Nephron (organoid): ENCODE measurements around the gene PRKAR1B.

Experiments used
- H3K27ac Mint-ChIP-seq, 3 experiments: 2 replicates each; pipeline ENCODE4 v1.8.0; 2020; ENCODE audit warnings: mixed read lengths in 3 of 3, mild to moderate bottlenecking in 2 of 3, moderate library complexity in 1 of 3
- H3K27me3 Mint-ChIP-seq: 2 replicates; pipeline ENCODE4 v1.8.0; 2021; ENCODE audit warnings: low read depth, mild to moderate bottlenecking, moderate library complexity, mixed read lengths
- H3K36me3 Mint-ChIP-seq: 2 replicates; pipeline ENCODE4 v1.8.0; 2020; ENCODE audit warnings: low read depth, mixed read lengths
- H3K4me1 Mint-ChIP-seq: 2 replicates; pipeline ENCODE4 v1.8.0; 2020; ENCODE audit warnings: mixed read lengths
- H3K4me3 Mint-ChIP-seq, 3 experiments: 2 replicates each; pipeline ENCODE4 v1.8.0; 2020; ENCODE audit warnings: mild to moderate bottlenecking in 3 of 3, mixed read lengths in 3 of 3, moderate library complexity in 2 of 3
- H3K9me3 Mint-ChIP-seq: 2 replicates; pipeline ENCODE4 v1.8.0; 2020; ENCODE audit warnings: mixed read lengths
- TF ChIP-seq, protein P1 (sequence below), 3 experiments: fragments of 200-600 bp; sonication (generic); IDR thresholded peaks; one replicate each; pipeline ENCODE4 v1.5.0; 2021; ENCODE audit warnings: antibody characterized with exemption in 3 of 3; ENCODE audit not compliant: unreplicated experiment in 3 of 3

PRKAR1B gene

DNA sequence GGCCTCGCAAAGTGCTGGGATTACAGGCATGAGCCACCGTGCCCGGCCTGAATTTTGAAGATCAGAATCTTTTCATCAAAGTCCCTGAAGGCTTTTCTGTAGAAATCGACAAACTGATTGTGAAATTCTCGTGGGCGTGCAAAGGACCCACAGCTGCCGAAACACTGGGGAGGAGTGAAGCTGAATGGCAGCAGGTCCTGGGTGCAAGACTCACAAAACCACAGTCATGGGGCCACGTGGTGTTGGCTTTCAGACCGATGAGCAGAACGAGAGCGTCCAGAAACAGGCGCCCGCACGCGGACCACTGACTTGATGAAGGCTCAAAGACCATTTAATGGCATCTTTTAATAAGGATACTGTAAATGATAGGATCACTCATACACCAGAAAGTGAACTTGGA is 24.7 kb upstream of the PRKAR1B start:
- TF ChIP-seq, protein P1, sequence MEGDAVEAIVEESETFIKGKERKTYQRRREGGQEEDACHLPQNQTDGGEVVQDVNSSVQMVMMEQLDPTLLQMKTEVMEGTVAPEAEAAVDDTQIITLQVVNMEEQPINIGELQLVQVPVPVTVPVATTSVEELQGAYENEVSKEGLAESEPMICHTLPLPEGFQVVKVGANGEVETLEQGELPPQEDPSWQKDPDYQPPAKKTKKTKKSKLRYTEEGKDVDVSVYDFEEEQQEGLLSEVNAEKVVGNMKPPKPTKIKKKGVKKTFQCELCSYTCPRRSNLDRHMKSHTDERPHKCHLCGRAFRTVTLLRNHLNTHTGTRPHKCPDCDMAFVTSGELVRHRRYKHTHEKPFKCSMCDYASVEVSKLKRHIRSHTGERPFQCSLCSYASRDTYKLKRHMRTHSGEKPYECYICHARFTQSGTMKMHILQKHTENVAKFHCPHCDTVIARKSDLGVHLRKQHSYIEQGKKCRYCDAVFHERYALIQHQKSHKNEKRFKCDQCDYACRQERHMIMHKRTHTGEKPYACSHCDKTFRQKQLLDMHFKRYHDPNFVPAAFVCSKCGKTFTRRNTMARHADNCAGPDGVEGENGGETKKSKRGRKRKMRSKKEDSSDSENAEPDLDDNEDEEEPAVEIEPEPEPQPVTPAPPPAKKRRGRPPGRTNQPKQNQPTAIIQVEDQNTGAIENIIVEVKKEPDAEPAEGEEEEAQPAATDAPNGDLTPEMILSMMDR (IDR thresholded peaks at IDR 0.05; ENCODE audit: unreplicated experiment in 3 of 3) = no peak
- Mint-ChIP-seq H3K9me3 (no peaks in the 10 kb centered on the region), H3K27me3 (no peaks in the 10 kb centered on the region), H3K27ac (no peak overlapping the region), H3K4me1 (peaks cover 7% of the 10 kb centered on the region), H3K4me3 (no peak overlapping the region), H3K36me3 (peaks cover 51% of the 10 kb centered on the region)

DNA sequence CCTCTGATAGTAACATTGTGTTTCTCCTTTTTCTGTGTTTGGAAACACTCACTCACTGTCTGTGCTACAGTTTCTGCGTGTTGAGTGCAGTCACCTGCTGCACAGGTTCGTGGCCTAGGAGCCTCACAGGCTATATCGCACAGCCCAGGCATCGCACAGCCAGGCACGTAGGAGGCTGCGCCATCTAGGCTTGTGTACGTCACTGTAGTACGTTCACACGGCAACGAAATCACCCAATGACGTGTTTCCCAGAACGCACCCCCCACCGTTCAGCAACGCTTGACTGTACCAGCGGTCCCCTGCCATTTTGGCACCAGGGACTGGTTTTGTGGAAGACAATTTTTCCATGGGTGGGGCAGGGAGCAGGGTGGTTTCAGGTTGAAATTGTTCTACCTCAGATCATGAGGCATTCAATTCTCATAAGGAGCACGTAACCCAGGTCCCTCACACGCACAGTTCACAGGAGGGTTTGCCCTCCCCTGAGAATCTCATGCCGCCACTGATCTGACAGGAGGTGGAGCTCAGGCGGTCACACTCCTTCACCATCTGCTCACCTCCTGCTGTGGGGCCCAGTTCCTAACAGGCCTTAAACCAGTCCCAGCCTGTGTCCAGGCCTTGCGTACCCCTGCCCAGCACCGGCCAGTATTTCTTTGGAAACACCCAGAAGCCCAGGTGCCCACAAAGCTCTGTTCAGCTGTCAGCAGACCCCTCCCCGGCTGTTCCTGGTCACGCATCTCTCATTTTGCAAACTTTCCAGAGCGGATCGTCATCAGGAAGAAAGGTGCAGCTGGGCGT is 23.2 kb upstream of the PRKAR1B start:
- Mint-ChIP-seq H3K4me3 (no peak overlapping the region), H3K36me3 (peaks cover 49% of the 10 kb centered on the region)
- TF ChIP-seq, protein P1 (IDR thresholded peaks at IDR 0.05; ENCODE audit: unreplicated experiment in 3 of 3) = no peak

DNA sequence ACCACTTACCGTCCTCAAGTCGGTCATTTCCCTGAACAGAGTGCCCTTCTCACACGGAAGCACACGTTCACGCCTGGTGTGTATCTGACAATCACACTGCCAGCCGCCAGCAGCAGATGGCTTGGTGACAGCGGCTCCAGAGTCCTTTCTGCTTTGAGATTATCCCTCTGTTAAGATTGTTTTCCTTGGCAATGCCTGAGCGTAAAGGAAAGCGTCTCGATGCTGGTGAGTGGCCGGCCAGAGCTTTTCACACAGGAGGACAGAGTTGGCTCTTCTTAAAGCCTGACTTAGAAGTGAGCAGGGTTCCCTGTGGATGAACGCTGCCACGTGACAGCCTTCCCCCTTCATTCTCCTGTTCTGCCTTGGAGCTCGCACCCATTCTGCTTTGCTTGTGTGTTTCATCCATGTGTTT is 22.1 kb upstream of the PRKAR1B start:
- H3K27me3 Mint-ChIP-seq = no peaks in the 10 kb centered on the region
- TF ChIP-seq, protein P1 (IDR thresholded peaks at IDR 0.05; ENCODE audit: unreplicated experiment in 3 of 3) = no peak
- H3K4me1 Mint-ChIP-seq = peaks cover 11% of the 10 kb centered on the region

More for the DNA sequence above, 23.2 kb upstream of the PRKAR1B start:
- Mint-ChIP-seq H3K27ac (no peak overlapping the region), H3K9me3 (no peaks in the 10 kb centered on the region), H3K27me3 (no peaks in the 10 kb centered on the region), H3K4me1 (peaks cover 11% of the 10 kb centered on the region)

DNA sequence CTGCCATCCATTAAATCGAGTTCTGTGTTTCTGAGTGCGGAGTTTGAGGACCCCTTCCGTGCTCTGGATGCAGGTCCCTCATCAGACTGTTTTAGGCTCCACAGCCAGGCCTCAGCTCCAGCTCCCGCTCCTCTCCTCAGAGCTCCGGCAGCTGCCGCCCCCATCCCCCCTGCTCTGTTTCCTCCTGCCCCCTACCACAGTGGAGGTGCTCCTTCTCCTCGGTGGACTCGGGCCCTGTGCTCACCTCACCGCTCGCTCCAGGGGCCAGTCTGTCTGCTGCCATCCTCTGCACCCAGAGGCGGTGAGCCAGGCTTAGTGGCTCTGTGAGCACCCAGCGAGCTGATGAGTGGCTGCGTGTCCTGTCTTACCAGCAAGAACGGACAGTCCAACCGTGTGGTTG is 21.4 kb upstream of the PRKAR1B start:
- no peak overlapping the region for H3K4me3 Mint-ChIP-seq
- H3K27me3 Mint-ChIP-seq = no peaks in the 10 kb centered on the region
- peak overlapping the region in 1 of 3 experiments; percentile 78 for H3K27ac Mint-ChIP-seq
- no peaks in the 10 kb centered on the region for H3K9me3 Mint-ChIP-seq
- H3K4me1 Mint-ChIP-seq = peaks cover 11% of the 10 kb centered on the region
- H3K36me3 Mint-ChIP-seq = peaks cover 47% of the 10 kb centered on the region
- TF ChIP-seq, protein P1 (IDR thresholded peaks at IDR 0.05; ENCODE audit: unreplicated experiment in 3 of 3) = no peak

More for the DNA sequence above, 22.1 kb upstream of the PRKAR1B start:
- Mint-ChIP-seq H3K27ac (peak overlapping the region; percentile 62 to 83 (median 78)), H3K36me3 (peaks cover 49% of the 10 kb centered on the region), H3K4me3 (no peak overlapping the region), H3K9me3 (no peaks in the 10 kb centered on the region)

DNA sequence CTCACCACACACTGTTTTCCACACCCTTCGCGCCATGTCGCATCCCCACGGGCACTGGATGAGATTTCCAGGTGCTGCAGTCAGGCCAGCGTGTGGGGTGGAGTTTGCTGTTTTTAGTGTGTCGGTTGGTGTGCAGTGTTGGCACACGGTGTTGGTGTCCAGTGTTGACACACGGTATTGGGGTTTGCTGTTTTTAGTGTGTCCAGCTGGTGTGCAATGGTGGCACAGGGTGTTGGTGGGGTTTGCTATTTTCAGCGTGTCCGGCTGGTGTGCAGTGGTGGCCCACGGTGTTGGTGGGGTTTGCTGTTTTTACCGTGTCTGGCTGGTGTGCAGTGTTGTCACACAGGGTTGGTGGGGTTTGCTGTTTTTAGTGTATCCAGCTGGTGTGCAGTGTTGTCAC is 20.1 kb upstream of the PRKAR1B start:
- Mint-ChIP-seq H3K36me3 (peaks cover 48% of the 10 kb centered on the region), H3K9me3 (no peaks in the 10 kb centered on the region), H3K27ac (no peak overlapping the region), H3K27me3 (no peaks in the 10 kb centered on the region), H3K4me3 (no peak overlapping the region), H3K4me1 (peaks cover 11% of the 10 kb centered on the region)
- TF ChIP-seq, protein P1 (IDR thresholded peaks at IDR 0.05; ENCODE audit: unreplicated experiment in 3 of 3) = no peak
